Stimulated activated CD4-positive, alpha-beta T cell treated with anti-CD3 and anti-CD28 coated beads, Interleukin-1b, Interleukin-23, amount 100 ng/mL, for 1 hour (primary cell): Measurements from ENCODE around the gene NEAT1.
A peak's percentile ranks its signal among the peaks of the same experiment; 100 is the strongest.

Experiments
- DNase-seq, 2 donors: peaks; one replicate each; pipeline ENCODE4 v3.0.0-alpha.2; 2020; ENCODE audit warnings: low read depth in 2 of 2

NEAT1 gene

GRCh38 chr11:65422633-65423515 is at the start of gene NEAT1:
TSS of gene NEAT1 (plus strand) at chr11:65422798.
- DNase-seq: peak; percentile 85 to 92

GRCh38 chr11:65373839-65374580 is 48.6 kb upstream of the NEAT1 start:
- DNase-seq: no peak

GRCh38 chr11:65375012-65375411 is 47.6 kb upstream of the NEAT1 start:
- no peak for DNase-seq

GRCh38 chr11:65376138-65376713 is 46.4 kb upstream of the NEAT1 start:
- no peak for DNase-seq

GRCh38 chr11:65377036-65377435 is 45.6 kb upstream of the NEAT1 start:
- no peak for DNase-seq

GRCh38 chr11:65377777-65378176 is 44.8 kb upstream of the NEAT1 start:
- DNase-seq: no peak

- DNase-seq: no peak
Measured at GRCh38 chr11:65378208-65378927, 44.2 kb upstream of the NEAT1 start.

- DNase-seq: no peak
Measured at GRCh38 chr11:65378928-65379638, 43.5 kb upstream of the NEAT1 start.

- no peak for DNase-seq
Measured at GRCh38 chr11:65379698-65380459, 42.7 kb upstream of the NEAT1 start.

- DNase-seq: no peak
Measured at GRCh38 chr11:65380460-65381119, 42.0 kb upstream of the NEAT1 start.

- DNase-seq: no peak
Measured at GRCh38 chr11:65381716-65382032, 40.9 kb upstream of the NEAT1 start.

- DNase-seq: peak; percentile 83 to 85
Measured at GRCh38 chr11:65382033-65382803, 40.4 kb upstream of the NEAT1 start, which contains the start of gene SLC25A45. TSS of gene SLC25A45 (minus strand) at chr11:65382646. CDS start at chr11:65381951, 695 bp downstream.

GRCh38 chr11:65382804-65383368 is 39.7 kb upstream of the NEAT1 start:
- no peak for DNase-seq

GRCh38 chr11:65383778-65384177 is 38.8 kb upstream of the NEAT1 start:
- no peak for DNase-seq

GRCh38 chr11:65384301-65384889 is 38.2 kb upstream of the NEAT1 start:
- DNase-seq: no peak

GRCh38 chr11:65386307-65387140 is 36.1 kb upstream of the NEAT1 start, which contains the start of gene FRMD8:
TSS of gene FRMD8 (plus strand) at chr11:65386637. CDS start at chr11:65387037, 400 bp downstream.
- DNase-seq: peak; percentile 73 to 81

GRCh38 chr11:65388731-65389130 is 33.9 kb upstream of the NEAT1 start:
- DNase-seq: no peak
